ENCODE measurements around the gene EPHB6.

Gene EPHB6

DNA sequence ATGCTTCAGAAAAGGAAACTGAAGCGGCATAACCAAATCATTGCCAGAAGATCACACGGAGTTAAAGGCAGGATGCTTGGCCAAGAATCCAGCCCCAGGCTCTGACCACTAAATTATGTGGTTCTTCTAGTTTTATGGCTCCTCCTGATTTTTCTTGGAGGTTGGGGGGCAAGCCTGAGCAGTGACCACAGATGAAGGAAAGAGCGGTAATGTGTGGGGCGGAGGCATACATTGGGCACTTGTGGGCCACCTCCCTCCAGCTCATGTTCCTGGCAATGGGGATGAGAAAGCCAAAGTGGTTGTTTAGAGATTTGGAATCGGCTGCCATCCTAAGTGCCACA lies 27.4 kb downstream of the EPHB6 start (continued):
- TF ChIP-seq REST (tag by site-specific recombination; IDR thresholded peaks at IDR 0.05) = no peak
- TF ChIP-seq ZNF530 (tag by site-specific recombination; IDR thresholded peaks at IDR 0.05; ENCODE audit: low read depth) = no peak
- TF ChIP-seq, protein P1, sequence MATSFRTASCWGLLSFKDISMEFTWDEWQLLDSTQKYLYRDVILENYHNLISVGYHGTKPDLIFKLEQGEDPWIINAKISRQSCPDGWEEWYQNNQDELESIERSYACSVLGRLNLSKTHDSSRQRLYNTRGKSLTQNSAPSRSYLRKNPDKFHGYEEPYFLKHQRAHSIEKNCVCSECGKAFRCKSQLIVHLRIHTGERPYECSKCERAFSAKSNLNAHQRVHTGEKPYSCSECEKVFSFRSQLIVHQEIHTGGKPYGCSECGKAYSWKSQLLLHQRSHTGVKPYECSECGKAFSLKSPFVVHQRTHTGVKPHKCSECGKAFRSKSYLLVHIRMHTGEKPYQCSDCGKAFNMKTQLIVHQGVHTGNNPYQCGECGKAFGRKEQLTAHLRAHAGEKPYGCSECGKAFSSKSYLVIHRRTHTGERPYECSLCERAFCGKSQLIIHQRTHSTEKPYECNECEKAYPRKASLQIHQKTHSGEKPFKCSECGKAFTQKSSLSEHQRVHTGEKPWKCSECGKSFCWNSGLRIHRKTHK (tag by site-specific recombination; IDR thresholded peaks at IDR 0.05) = no peak
- no peak for TF ChIP-seq HIC1 (tag by site-specific recombination; IDR thresholded peaks at IDR 0.05)
- no peak for TF ChIP-seq GFI1B (tag by site-specific recombination; IDR thresholded peaks at IDR 0.05)
- TF ChIP-seq ZBTB10 (tag by site-specific recombination; IDR thresholded peaks at IDR 0.05) = no peak
- no peak for TF ChIP-seq GLI2 (tag by site-specific recombination; IDR thresholded peaks at IDR 0.05; ENCODE audit: borderline replicate concordance, low read depth)
- no peak for TF ChIP-seq ZNF777 (tag by site-specific recombination; IDR thresholded peaks at IDR 0.05; ENCODE audit: borderline replicate concordance)
- no peak for TF ChIP-seq ZNF510 (tag by site-specific recombination; IDR thresholded peaks at IDR 0.05; ENCODE audit: insufficient replicate concordance)

- ChIA-PET POLR2A (interaction anchor here (0.6 kb wide), 1 partner anchor 496 kb away, joined by 5 read pairs; no protein-coding TSS in a partner anchor), CTCF (interaction anchor here (1.0 to 5.0 kb wide), 4 partner anchors 11 to 119 kb away, joined by 3 to 75 read pairs (median 14); no protein-coding TSS in a partner anchor)
- Histone ChIP-seq H3K4me3 (ENCODE audit: low read depth, low read length) (no peak overlapping the region), H3K27ac (ENCODE audit: extremely low read depth, low read depth, low read length) (no peak overlapping the region), H3K4me1 (ENCODE audit: control insufficient read depth, insufficient read depth, low read length) (no peaks in the 10 kb centered on the region), H3K36me3 (ENCODE audit: control insufficient read depth in 2 of 2, insufficient read depth in 1 of 2, low read length in 2 of 2) (no peaks in the 10 kb centered on the region), H3K9me3 (ENCODE audit: control insufficient read depth, insufficient read depth, low read depth, low read length) (no peaks in the 10 kb centered on the region)
- no peak for TF ChIP-seq ZNF677 (tag by site-specific recombination; IDR thresholded peaks at IDR 0.05)
- no peak for TF ChIP-seq ZSCAN4 (tag by site-specific recombination; IDR thresholded peaks at IDR 0.05)
- no peak for TF ChIP-seq ZNF292 (tag by site-specific recombination; IDR thresholded peaks at IDR 0.05; ENCODE audit: borderline replicate concordance, low read depth)
- no peak for TF ChIP-seq ZNF280D (tag by site-specific recombination; IDR thresholded peaks at IDR 0.05)
- no peak for TF ChIP-seq ZNF747 (tag by site-specific recombination; IDR thresholded peaks at IDR 0.05)
- TF ChIP-seq, protein P1 (tag by site-specific recombination; IDR thresholded peaks at IDR 0.05) = no peak
- no peak for TF ChIP-seq ZFHX2 (tag by site-specific recombination; conservative IDR thresholded peaks at IDR 0.05)
- TF ChIP-seq ZNF274 (IDR thresholded peaks at IDR 0.05; ENCODE audit: low read length) = no peak
- TF ChIP-seq ZNF274 (tag by site-specific recombination; IDR thresholded peaks at IDR 0.05; ENCODE audit: borderline replicate concordance) = no peak
- no peak for TF ChIP-seq ZNF324 (tag by site-specific recombination; IDR thresholded peaks at IDR 0.05)
- no peak for TF ChIP-seq ZBTB17 (tag by site-specific recombination; IDR thresholded peaks at IDR 0.05)
- TF ChIP-seq BCL11B (tag by site-specific recombination; IDR thresholded peaks at IDR 0.05; ENCODE audit: low read depth) = no peak
Measured at GRCh38 chr7:142883145-142883544, 28.3 kb downstream of the EPHB6 start.
